ENCODE measurements around the gene CSGALNACT2. TPM values are rescaled to one million over a fixed set of nuclear protein-coding genes. Genes with fewer than 3 reads are reported as not detected.

CSGALNACT2 gene
- total RNA-seq, 1 experiment from 2014 or later: 30.0 TPM

- BruUV-seq (replicated peaks): no TSS peak
- Mint-ChIP-seq H3K36me3 (ENCODE audit: insufficient read depth, unreplicated experiment) (no peaks in the 10 kb centered on the region), H3K27me3 (ENCODE audit: insufficient read depth, unreplicated experiment) (peaks cover 9% of the 10 kb centered on the region), H3K4me3 (ENCODE audit: unreplicated experiment) (no peak overlapping the region), H3K9me3 (ENCODE audit: unreplicated experiment) (no peaks in the 10 kb centered on the region), H3K4me1 (ENCODE audit: insufficient read depth, unreplicated experiment) (no peaks in the 10 kb centered on the region), H3K27ac (ENCODE audit: low read depth, unreplicated experiment) (no peak overlapping the region)
- intact Hi-C loops (cut with micrococcal nuclease): loop anchor here (1.0 kb wide), 1 partner anchor 240 kb away; no protein-coding TSS in a partner anchor
- POLR2A ChIA-PET: interaction anchor here (1.4 kb wide), 1 partner anchor 32 kb away, joined by 4 read pairs; the partner anchor contains the start of gene CSGALNACT2
- TF ChIP-seq, protein P1, sequence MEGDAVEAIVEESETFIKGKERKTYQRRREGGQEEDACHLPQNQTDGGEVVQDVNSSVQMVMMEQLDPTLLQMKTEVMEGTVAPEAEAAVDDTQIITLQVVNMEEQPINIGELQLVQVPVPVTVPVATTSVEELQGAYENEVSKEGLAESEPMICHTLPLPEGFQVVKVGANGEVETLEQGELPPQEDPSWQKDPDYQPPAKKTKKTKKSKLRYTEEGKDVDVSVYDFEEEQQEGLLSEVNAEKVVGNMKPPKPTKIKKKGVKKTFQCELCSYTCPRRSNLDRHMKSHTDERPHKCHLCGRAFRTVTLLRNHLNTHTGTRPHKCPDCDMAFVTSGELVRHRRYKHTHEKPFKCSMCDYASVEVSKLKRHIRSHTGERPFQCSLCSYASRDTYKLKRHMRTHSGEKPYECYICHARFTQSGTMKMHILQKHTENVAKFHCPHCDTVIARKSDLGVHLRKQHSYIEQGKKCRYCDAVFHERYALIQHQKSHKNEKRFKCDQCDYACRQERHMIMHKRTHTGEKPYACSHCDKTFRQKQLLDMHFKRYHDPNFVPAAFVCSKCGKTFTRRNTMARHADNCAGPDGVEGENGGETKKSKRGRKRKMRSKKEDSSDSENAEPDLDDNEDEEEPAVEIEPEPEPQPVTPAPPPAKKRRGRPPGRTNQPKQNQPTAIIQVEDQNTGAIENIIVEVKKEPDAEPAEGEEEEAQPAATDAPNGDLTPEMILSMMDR (IDR thresholded peaks at IDR 0.05; ENCODE audit: unreplicated experiment): no peak
- no peak for DNase-seq (ENCODE audit: unreplicated experiment)
- CTCF ChIA-PET: interaction anchor here (0.6 to 3.8 kb wide), 14 partner anchors 9 to 678 kb away, joined by 3 to 32 read pairs (median 3); no protein-coding TSS in a partner anchor
These were observed 32.4 kb upstream of the CSGALNACT2 start for GRCh38 chr10:43105956-43106229.

DNA sequence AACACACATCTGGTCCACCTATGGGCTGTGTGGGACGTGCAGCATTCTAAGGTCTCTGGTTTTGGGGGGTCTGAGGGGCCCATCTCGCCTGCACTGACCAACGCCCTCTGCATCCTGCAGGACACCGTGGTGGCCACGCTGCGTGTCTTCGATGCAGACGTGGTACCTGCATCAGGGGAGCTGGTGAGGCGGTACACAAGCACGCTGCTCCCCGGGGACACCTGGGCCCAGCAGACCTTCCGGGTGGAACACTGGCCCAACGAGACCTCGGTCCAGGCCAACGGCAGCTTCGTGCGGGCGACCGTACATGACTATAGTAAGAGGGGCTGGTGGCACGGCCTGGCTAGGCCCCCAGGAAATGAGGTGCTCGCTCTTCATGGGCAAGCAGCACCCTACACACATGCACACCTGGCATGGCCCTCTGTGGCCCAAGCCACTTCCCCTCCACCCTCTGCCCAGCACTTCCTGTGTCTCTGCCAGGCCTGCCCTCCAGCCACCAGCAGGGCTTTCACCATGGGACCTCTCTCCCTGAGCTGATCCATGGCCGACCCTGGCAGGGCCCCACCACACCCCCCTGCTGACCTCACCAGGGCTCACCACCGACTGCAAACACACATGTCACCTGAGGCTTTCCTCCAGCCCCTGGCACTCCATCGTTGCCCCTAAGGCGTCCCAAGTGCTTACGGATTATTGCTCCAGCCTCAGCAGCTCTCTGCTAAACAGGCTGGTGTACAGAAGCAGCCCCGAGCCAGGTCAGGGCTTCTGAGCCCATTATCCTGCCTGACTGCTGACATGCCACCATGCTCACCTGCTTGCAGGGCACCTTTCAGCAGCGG lies 31.8 kb upstream of the CSGALNACT2 start:
- BruUV-seq (replicated peaks): no TSS peak
- Mint-ChIP-seq H3K9me3 (ENCODE audit: unreplicated experiment) (no peaks in the 10 kb centered on the region), H3K27me3 (ENCODE audit: insufficient read depth, unreplicated experiment) (peaks cover 9% of the 10 kb centered on the region), H3K4me3 (ENCODE audit: unreplicated experiment) (no peak overlapping the region), H3K4me1 (ENCODE audit: insufficient read depth, unreplicated experiment) (no peaks in the 10 kb centered on the region), H3K27ac (ENCODE audit: low read depth, unreplicated experiment) (no peak overlapping the region), H3K36me3 (ENCODE audit: insufficient read depth, unreplicated experiment) (no peaks in the 10 kb centered on the region)
- POLR2A ChIA-PET: interaction anchor here (1.4 kb wide), 1 partner anchor 32 kb away, joined by 4 read pairs; the partner anchor contains the start of gene CSGALNACT2
- TF ChIP-seq, protein P1 (IDR thresholded peaks at IDR 0.05; ENCODE audit: unreplicated experiment): no peak
- intact Hi-C loops (cut with micrococcal nuclease): no loop called here
- no peak for DNase-seq (ENCODE audit: unreplicated experiment)
- CTCF ChIA-PET: interaction anchor here (0.6 to 3.8 kb wide), 15 partner anchors 9 to 678 kb away, joined by 3 to 32 read pairs (median 3); no protein-coding TSS in a partner anchor

- Mint-ChIP-seq H3K27me3 (ENCODE audit: insufficient read depth, unreplicated experiment) (no peaks in the 10 kb centered on the region), H3K4me1 (ENCODE audit: insufficient read depth, unreplicated experiment) (no peaks in the 10 kb centered on the region), H3K9me3 (ENCODE audit: unreplicated experiment) (no peaks in the 10 kb centered on the region), H3K36me3 (ENCODE audit: insufficient read depth, unreplicated experiment) (no peaks in the 10 kb centered on the region), H3K4me3 (ENCODE audit: unreplicated experiment) (no peak overlapping the region), H3K27ac (ENCODE audit: low read depth, unreplicated experiment) (no peak overlapping the region)
- CTCF ChIA-PET: no interaction called here
- DNase-seq (ENCODE audit: unreplicated experiment): no peak
- intact Hi-C loops (cut with micrococcal nuclease): no loop called here
- no TSS peak for BruUV-seq (replicated peaks)
- POLR2A ChIA-PET: no interaction called here
- TF ChIP-seq, protein P1 (IDR thresholded peaks at IDR 0.05; ENCODE audit: unreplicated experiment): no peak
These were observed 29.3 kb upstream of the CSGALNACT2 start for GRCh38 chr10:43108951-43109350.

DNA sequence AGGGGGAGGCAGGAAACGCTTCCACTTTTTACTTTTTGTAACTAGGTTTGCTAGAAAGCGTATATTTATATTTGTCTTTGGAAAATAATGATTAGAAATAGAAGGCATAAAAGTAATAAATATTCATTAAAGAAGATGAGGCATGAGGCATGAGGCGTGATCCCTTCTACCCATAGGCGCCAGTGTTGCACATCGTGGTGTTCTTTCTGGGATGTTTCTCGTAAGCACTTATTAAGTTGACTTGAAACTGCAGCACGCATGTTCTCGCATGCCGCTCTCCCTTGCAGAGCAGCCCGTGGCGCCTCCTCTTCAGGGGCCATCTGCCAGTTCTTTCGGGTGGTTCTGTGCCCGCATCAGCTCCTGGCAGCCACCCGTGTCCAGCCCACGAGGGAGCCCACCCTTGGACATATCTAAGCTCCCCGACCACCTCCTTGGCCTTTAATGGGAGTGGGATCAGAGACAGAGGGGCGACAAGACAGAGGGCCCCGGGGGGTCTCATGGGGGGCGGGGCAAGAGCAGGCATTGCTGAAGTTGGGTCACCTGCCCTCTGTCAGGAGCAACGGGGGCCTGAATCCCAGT lies 28.5 kb upstream of the CSGALNACT2 start:
- H3K9me3 Mint-ChIP-seq (ENCODE audit: unreplicated experiment): no peaks in the 10 kb centered on the region
- H3K27me3 Mint-ChIP-seq (ENCODE audit: insufficient read depth, unreplicated experiment): no peaks in the 10 kb centered on the region
- H3K27ac Mint-ChIP-seq (ENCODE audit: low read depth, unreplicated experiment): no peak overlapping the region
- no peak overlapping the region for H3K4me3 Mint-ChIP-seq (ENCODE audit: unreplicated experiment)
- TF ChIP-seq, protein P1 (IDR thresholded peaks at IDR 0.05; ENCODE audit: unreplicated experiment): no peak
- ChIA-PET POLR2A (no interaction called here), CTCF (interaction anchor here (0.5 to 1.0 kb wide), 4 partner anchors 35 to 244 kb away, joined by 3 to 5 read pairs (median 4); no protein-coding TSS in a partner anchor)
- no peak for DNase-seq (ENCODE audit: unreplicated experiment)
- no TSS peak for BruUV-seq (replicated peaks)
- intact Hi-C loops (cut with micrococcal nuclease): no loop called here
- H3K36me3 Mint-ChIP-seq (ENCODE audit: insufficient read depth, unreplicated experiment): no peaks in the 10 kb centered on the region
- H3K4me1 Mint-ChIP-seq (ENCODE audit: insufficient read depth, unreplicated experiment): no peaks in the 10 kb centered on the region

Data from MCF 10A (cell line).